ENCODE data around the gene HGFAC.

Gene HGFAC

DNA sequence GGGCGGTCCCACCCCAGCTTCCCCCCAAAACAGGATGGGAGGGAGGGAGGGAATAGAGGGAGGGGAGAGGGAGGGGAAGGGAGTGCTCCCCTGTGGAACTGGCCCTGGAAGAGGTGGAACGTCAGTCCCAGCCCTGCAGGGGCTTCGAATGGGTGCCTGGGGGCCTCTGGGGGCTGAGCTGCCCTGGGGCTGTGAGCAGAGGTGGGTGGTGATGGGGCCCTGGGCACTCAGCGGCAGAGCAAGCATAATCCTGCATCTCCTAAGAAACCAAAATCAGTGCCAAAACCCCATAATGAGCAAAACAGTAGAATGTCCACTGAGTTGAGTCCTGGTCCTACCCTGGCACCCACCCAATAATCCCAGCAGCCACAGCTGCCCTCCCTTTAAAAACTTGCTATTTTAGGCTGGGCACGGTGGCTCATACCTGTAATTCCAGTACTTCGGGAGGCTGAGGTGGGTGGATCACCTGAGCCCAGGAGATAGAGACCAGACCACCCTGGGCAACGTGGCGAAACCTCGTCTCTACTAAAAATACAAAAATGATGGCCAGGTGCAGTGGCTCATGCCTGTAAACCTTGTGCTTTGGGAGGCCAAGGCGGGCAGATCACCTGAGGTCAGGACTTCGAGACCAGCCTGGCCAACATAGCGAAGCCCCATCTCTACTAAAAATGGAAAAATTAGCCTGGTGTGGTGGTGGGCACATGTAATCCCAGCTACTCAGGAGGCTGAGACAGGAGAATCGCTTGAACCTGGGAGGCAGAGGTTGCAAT lies 32.4 kb downstream of the HGFAC start:
- no peak for DNase-seq (ENCODE audit: low read depth)

DNA sequence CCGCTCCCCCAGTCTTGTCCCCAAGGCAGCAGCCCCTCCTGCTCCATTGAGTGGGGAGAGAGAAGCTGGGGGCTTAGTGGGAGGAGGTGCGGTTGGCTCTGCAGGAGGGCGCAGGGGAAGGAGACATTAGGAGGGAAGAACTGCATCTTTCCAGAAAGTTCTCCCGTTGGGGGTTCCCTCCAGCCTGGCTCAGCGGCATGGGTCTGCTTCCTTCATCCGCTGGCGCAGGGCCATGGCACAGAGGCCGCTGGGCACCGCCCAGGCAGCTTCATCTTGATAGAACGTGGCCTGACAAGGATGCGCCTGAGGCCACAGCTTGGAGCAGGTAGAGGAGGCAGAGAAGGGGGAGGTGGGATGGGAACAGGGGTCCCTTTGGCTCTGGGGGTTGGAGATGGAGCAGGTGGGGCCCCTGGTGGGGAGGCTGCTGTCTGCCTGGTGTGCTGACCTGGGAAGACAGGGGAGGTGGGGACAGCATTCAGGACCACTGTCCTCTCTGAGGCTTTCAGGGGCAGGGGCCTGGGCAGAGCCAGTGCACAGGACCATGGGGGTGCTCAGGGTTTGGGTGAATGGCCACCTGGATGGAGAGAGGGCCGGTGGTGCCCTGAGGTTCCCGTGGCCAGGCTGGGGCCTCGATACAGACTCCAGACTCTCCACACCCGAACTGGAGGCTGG lies 33.4 kb downstream of the HGFAC start:
- no peak for DNase-seq (ENCODE audit: low read depth)

DNA sequence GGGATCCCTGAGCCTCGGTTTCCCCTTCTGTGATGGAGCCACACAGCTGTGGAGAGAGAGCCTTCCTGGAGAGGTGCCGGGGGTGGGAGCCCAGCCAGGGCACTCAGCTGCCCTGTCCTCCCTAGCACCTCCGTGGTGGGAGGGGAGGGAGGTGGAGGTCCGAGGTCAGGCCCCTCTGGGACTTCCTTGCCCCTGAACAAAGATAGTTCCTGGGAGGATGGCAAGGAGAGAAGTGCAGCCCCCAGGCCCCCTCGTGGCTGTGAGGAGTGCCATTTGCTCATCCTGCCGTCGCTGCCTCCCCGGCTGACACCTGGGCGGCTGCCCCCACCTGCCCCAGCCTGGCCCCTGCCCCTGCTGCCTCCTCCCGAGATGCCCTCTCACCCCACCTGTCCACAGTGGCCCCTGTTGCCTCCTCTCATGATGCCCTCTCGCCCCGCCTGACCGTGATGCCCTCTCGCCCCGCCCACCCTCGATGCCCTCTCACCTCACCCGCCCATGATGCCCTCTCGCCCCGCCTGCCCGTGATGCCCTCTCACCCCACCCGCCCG lies 34.0 kb downstream of the HGFAC start:
- DNase-seq (ENCODE audit: low read depth), result no peak

DNA sequence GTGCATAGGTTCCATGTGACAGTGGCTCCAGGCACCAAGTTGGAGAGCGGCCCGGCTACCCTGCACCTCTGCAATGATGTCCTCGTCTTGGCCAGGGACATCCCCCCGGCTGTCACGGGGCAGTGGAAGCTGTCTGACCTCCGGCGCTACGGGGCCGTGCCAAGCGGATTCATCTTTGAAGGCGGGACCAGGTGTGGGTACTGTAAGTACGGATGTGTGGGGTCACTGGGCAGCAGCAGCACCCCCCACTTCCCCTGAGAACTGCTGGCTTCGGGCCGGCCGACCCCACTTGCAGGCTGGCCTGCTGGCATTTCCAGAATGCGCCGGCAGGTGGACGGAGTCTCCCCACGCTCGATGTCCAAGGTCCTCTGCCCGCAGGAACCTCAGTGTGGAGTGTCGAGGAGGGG lies 34.6 kb downstream of the HGFAC start:
- DNase-seq (ENCODE audit: low read depth), result no peak

DNA sequence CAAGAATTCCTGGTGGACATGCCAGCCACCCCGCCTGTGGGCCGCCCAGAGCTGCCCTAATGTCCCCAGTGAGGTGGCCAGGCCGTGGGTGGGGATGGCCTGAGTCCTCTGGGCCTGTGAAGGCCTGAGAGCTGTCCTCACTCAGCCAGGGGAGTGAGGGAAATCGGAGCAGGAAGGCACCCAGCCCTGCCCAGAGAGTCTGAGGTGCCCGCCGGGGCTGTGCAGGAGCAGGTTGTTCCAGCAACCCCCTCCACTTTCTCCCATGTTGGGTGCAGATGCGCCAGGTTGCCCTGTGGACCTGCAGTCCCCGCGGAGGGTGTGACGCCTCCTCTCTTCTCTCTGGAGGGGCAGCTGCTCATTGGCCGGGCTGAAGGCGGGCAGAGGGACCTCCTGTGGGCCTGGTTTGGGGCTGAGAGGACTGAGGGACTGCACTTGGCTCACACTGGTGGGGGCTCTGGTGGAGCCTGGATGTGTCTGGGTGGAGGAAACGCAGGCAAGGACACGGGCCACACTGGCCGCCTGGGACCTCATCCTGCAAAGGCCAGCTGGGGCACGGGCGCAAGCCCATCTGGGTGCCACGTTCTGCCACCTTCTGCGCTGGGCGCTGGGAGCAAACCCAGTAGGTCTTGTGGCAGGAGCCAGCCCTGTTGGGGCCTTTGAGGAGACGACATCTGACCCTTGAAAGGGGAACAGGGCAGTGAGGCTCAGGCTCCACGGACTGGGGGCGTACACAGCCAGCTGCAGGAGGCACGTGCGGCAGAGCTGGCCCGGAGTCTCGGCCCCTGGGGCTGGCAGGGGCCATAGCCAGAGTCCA lies 35.4 kb downstream of the HGFAC start:
- DNase-seq (ENCODE audit: low read depth), result no peak

DNA sequence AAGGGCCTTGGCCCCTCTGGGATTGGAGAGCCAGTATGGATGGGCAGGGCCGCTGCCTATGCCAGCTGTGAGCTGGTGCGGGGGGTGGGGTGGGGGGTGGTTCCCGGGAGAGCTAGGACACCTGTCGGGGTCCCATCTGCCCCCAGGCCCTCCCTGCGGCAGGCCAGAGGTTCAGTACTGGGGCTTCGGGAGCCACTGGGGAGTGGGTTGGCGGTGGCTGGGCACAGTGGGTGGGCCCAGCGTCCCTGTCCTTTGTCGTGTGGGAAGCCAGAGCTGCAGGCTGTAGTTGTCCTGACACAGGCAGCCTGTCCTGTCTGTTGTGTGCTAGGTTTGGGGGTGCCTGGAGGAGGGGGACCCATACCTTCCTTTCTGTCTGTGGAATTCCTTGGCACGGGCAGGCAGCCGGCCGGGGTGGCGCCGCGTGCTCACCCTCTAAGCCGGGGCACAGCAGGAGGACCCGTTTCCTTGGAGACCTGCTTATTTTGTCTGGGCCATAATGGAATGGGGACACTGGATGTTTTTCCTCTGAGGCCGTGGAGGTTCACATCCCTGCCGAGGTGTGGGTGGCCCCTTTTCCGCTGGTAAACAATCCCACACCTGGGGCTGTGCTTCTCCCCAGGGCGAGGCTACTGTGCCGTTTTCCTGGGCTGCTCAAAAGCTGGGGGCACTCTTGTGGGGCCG lies 36.1 kb downstream of the HGFAC start:
- DNase-seq (ENCODE audit: low read depth), result no peak

DNA sequence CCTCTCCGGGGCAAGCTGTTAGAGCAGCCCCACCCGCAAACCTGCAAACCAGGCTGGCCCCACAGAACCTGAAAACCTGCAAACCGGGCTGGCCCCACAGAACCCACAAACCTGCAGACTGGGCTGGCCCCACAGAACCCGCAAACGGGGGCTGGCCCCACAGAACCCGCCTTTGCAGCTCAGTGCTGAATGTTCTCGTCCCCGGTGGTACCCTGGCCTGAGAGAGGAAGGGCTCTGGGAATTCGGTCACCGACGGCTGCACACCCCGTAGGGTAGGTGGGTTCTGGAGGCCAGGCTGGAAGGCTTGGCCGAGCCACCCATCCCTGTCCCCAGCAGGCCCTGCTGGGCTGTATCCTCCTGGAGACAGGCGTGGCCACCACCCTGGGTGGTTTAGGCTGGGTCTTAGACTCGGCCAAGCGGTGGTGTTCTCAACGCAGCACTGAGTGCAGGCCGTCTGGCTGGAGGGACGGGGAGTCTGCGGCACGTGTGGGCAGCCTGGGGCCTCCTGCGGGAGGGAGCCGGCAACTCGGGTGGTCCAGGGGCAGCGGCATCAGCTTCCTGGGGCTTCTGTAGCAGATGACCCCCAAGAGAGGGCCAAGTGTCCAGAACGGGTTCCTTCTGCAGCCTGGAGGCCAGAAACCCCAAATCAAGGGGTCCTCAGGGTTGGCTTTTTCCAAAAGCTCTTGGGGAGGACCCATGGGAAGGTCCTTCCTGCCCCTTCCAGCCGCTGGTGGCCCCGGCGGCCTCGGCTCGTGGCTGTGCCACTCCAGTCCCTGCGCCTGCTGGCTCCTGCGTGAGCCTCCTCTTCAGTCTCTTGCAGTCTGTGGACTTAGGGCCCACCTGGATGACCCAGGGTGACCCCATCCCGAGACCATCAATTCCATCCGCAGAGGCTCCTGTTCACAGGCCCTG lies 36.9 kb downstream of the HGFAC start:
- DNase-seq (ENCODE audit: low read depth), result no peak

DNA sequence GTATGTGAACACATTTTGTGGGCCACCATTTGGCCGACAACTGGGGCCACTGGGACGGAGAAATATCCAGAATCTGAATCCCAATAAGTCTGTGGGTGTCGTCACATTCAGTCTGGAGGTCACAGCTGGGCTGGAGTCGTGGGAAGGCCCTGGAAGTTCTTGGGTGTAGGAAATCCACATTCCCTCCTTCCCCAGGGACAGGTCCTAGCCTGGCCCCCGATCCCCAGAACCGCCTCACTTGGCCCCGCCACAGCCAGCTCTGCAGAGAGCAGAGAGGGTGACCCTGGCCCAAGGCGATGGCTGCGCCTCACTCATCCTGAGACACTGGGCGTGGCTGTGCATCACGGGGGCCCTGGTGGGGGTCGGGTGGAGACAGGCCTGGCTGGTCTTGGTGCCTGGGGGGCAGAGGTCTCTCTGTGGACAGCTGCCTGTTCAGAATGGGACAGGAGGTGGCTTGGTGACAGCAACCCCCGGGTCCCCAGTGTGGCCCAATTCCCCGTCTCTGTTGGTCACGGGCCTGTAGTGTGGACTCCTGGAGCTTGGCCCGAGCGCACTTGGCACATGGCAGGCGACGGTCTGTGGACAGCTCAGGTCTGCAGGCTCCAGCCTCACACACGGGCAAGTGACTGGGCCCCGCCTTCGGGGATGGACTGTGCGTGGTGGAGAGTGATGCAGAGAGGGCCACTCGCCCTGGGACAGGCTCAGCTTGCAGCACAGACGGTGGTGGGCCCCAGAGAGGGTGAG lies 37.8 kb downstream of the HGFAC start:
- no peak for DNase-seq (ENCODE audit: low read depth)

DNA sequence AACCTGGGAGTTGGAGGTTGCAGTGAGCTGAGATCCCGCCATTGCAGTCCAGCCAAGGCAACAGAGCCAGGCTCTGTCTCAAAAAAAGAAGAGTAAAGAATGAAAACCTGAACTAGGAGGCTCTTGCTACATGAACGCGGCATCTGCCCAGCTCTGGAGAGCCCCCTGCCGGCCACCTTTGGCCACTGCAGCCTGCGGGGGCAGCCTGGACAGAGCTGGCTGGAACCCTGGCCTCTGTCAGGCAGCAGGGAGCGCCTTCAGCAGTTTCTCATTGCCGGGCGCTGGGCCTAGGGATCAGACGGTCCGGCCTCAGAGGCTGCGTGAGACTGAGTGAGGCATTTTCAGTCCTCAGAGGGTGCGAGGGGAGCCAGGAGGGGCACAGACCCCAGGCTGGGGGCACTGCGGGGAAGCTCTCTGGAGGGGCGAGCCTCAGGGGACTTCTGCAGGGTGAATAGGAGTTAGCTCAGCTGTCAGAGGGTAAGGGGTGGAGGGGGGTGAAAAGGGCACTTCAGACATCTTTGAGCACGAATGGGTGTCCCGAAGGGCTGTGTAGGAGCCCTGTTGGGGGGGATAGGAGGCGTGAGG lies 38.9 kb downstream of the HGFAC start:
- DNase-seq (ENCODE audit: low read depth), result peak; percentile 71

DNA sequence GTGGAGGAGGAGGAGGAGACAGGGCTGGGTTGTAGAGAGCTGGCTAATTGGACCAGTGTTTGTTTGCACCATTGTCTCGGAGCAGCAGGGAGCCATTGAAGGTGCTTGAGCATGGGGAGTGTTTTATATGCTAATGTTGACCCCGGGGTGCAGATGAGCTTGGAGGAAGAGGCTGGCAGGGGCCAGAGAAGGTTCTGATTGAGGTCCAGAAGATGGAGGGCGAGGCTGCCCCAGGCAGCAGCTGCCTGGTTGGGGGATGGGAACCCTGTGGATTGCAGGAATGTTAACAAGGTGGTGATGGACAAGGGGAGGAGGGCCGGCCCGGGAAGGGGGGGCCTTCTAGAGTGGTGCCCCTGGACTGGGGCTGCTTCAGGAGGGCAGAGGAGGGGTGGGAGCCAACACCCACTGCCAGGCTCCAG lies 39.4 kb downstream of the HGFAC start:
- DNase-seq (ENCODE audit: low read depth), result no peak

DNA sequence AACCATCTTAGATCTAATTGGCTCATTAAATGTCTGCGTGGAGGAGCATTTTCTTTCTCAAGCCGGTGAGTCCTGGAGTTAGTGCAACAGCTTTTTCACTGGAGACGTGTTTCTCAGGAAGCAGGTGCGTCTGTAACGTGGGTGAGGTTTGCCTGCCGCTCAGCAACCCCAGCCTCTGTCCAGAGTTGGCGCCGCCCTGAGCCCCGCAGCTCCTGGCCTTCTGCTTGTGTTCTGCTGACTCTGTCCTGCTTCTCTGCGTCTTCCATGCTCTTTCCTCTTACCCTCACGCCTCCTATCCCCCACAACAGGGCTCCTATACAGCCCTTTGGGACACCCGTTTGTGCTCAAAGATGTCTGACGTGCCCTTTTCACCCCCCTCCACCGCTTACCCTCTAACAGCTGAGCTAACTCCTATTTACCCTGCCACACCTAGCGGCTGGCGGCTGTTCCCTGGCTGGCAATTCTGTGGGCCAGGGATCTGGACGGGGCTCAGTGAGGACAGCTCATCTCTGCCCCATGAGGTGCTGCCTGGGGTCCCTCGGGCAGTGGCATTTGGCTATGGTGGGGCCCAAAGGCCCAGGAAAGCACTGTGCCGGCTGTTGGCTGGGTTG lies 40.1 kb downstream of the HGFAC start:
- no peak for DNase-seq (ENCODE audit: low read depth)

DNA sequence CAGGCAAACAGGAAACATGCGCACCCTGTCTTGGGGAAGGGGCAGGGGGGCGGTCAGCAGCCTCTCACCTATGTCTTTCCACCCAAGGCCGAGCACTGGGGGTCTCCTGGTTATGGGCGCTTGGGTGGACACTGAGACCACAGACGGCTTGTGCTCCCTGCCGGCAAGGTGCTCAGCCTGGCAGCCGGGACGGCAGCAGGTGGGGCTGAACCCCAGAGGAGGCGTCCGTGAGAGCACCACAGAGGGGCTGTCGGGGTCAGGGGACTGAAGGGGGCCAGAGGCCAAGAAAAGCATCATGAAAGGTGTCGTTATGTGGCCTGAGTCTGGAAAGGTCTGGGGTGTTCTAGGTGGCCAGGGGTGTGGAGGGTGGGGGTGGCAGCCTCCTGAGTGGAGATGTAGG lies 40.9 kb downstream of the HGFAC start:
- DNase-seq (ENCODE audit: low read depth), result no peak

DNA sequence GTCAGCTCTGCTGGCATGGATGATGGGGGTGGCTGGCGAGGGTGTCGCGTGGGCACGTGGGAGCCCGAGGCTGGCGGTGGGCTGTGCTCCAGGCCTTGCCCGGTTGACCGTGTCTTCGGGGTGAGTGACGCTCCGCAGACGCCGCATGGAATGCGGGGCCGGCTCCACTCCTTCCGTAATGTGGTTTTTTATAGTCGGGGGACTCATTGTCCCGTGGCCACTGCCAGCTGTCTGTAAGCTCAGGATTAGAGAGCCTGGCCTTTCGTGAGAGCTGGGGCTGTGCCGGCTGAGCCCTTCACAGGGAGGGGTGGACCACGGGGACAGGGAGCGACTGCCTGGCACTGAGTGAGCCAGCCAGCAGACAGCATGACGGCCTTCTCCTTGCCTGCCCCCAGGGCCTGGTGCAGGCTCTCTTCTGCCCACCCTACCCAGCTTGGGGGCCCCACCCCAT lies 41.7 kb downstream of the HGFAC start:
- DNase-seq (ENCODE audit: low read depth), result no peak

DNA sequence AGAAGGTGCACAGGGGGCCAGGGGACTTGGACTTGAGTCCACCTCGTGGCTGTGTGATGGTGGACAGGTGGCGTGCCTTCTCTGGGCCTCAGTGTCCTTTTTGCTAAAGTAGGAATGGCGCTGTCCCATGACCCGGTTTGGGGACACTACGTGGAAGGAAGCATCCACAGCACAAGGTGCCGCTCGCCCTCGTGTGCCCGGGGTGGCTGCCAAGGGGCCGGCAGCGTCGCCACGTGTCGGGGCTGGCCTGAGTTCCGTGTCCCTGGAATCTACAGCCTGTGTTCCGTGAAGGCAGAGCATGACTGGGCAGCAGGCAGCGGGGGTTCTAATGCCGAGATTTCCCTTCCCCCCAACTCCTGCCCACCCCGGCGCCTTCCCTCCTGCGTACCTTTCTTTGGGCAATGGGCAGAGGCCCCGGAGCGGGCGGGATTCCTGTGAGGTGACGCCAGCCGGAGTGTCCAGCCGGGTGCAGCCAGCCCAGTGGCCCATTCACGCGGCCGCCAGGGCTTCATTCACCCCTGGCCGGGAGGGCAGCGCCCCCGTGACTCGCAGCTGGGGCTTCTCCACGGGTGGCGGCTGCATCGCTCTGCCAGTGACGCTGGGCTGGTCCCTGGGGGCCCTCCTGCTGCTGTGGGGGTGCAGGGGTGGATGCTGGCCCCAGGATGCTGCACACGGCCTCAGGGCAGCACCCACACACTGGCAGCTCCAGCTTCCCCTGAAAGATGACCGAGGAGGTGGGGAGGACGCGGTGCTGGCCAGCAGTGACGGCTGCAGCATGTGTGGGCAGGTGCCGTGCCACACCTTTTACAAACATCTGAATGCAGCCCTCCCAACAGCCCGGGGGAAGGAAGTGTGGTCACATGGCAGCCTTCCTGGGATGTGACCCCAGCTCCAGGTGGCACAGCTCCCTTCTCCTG lies 42.5 kb downstream of the HGFAC start:
- peak; percentile 27 for DNase-seq (ENCODE audit: low read depth)

DNA sequence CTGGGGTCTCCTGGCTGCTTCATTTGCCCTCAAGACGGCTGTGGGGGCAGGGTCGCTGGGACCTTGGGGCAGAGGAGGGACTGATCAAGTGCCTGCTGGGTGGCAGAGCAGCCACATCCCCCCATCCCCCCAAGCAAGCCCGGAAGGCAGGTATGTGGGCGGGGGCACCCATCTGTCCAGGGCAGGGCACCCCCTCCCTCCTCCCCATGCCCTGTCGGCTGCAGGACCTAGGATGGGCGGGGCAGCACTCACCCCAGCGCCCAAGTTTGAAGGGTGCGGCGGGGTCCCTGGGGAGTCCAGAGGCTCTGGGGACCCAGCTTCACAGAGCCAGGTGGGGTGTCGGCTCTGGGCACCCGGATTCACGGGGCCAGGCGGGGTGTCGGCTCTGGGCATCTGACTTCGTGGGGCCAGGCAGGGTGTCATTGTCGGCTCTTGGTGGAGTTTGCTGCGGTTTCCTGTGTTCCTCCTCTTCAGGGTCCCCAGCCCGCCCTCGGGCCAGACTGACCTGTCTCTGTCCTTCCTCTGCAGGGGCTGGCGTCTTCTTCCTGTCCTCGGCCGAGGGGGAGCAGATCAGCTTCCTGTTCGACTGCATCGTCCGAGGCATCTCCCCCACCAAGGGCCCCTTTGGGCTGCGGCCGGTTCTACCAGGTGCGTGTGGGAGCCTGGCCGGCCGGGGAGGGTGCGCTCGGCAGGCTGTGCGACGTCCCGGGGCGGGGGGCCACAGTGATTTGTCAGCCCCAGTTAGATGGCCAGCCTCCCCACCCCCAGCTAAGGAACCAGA lies 43.4 kb downstream of the HGFAC start:
- DNase-seq (ENCODE audit: low read depth), result peak; percentile 71

DNA sequence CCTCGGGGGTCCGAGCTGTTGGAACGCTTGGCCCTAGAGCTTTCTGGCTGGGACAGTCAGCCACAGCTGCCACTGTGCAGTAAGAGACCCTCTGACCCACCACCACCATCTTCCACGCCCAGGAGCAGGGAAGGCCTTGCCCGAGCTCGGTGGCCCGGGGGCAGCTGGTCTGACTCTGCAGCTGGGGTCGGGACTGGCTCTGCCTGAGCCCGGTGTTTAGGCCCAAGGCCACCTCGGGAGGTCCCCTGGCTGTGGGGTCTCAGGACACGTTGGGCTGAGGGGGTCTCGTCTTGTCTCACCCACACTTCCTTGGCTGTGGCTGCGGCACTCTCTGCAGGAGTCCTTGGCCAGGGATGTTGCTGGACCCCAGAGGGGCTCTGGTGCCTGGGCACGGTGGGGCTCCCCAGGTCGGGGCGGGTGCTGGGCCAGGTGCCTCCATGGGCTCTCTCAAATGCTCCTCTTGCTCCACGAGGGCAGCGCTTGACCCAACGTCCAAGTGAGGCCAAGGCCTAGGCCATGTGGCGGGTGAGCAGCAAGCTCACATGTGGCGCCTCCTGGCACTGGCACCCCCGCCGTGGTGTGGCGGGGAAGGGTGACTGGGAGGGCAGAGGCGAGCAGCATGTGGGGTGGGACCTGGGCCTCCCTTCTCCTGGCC lies 44.2 kb downstream of the HGFAC start:
- DNase-seq (ENCODE audit: low read depth), result no peak
